MM.1S (cell line): ENCODE results near the gene XPC.
A peak's percentile ranks its signal among the peaks of the same experiment; 100 is the strongest.
"Not testable (repeated sequence)": the region's sequence is repeated elsewhere in the genome, so short reads cannot be mapped to it uniquely, and the experiment has no call there.

Source experiments
- DNase-seq: peaks from one replicate; pipeline ENCODE4 v3.0.0-alpha.2; 2015
- H2AFZ ChIP-seq: fragments of 300-600 bp; sonication (generic); 2 replicates; pipeline ENCODE4 v1.6.0; 2016; ENCODE audit warnings: antibody characterized with exemption, low read length
- H3F3A ChIP-seq: fragments of 300-600 bp; sonication (generic); 2 replicates; pipeline ENCODE4 v1.6.1; 2016; ENCODE audit warnings: mild to moderate bottlenecking, antibody characterized with exemption, low read length, moderate library complexity, mixed read lengths; ENCODE audit not compliant: insufficient read depth
- H3K27ac ChIP-seq: fragments of 300-600 bp; sonication (generic); 2 replicates; pipeline ENCODE4 v1.5.1; 2016; ENCODE audit warnings: mild to moderate bottlenecking, low read length
- H3K27me3 ChIP-seq: fragments of 300-600 bp; sonication (generic); replicated peaks from 2 replicates; pipeline ENCODE4 v1.6.0; 2016; ENCODE audit warnings: low read length; ENCODE audit not compliant: insufficient read depth
- H3K36me3 ChIP-seq: fragments of 300-600 bp; sonication (generic); replicated peaks from 2 replicates; pipeline ENCODE4 v1.6.1; 2016; ENCODE audit warnings: mild to moderate bottlenecking, low read length, mixed read lengths; ENCODE audit not compliant: insufficient read depth
- H3K4me1 ChIP-seq: fragments of 300-600 bp; sonication (generic); 2 replicates; pipeline ENCODE4 v1.6.1; 2016; ENCODE audit warnings: low read length, mixed read lengths
- H3K4me2 ChIP-seq: fragments of 300-600 bp; sonication (generic); 2 replicates; pipeline ENCODE4 v1.6.0; 2016; ENCODE audit warnings: low read depth, low read length
- H3K4me3 ChIP-seq: fragments of 300-600 bp; sonication (generic); 2 replicates; pipeline ENCODE4 v1.5.1; 2016; ENCODE audit warnings: low read length, mixed read lengths
- H3K79me2 ChIP-seq: fragments of 300-600 bp; sonication (generic); 2 replicates; pipeline ENCODE4 v1.6.1; 2016; ENCODE audit warnings: mixed run types, low read length, mixed read lengths
- H3K9ac ChIP-seq: fragments of 300-600 bp; sonication (generic); 2 replicates; pipeline ENCODE4 v1.6.1; 2016; ENCODE audit warnings: low read length, mixed read lengths
- H3K9me2 ChIP-seq: fragments of 300-600 bp; sonication (generic); replicated peaks from 2 replicates; pipeline ENCODE4 v1.6.1; 2016; ENCODE audit warnings: mild to moderate bottlenecking, low read length, mixed read lengths; ENCODE audit not compliant: insufficient read depth
- H3K9me3 ChIP-seq: fragments of 300-600 bp; sonication (generic); replicated peaks from 2 replicates; pipeline ENCODE4 v1.6.1; 2016; ENCODE audit warnings: mild to moderate bottlenecking, low read length, mixed read lengths; ENCODE audit not compliant: insufficient read depth
- H4K20me1 ChIP-seq: fragments of 300-600 bp; sonication (generic); 2 replicates; pipeline ENCODE4 v1.6.1; 2016; ENCODE audit warnings: mild to moderate bottlenecking, low read length, moderate library complexity, mixed read lengths; ENCODE audit not compliant: insufficient read depth
- CTCF ChIP-seq: fragments of 300-600 bp; sonication (generic); IDR thresholded peaks from 2 replicates; pipeline ENCODE4 v1.5.1; 2016; ENCODE audit warnings: antibody characterized with exemption, low read length, mixed read lengths
- EZH2 ChIP-seq: fragments of 300-600 bp; sonication (generic); optimal IDR thresholded peaks from 2 replicates; pipeline ENCODE3; 2017; ENCODE audit warnings: low read depth, mild to moderate bottlenecking, antibody characterized with exemption, low read length, mixed read lengths
- EZH2phosphoT487 ChIP-seq: fragments of 300-600 bp; sonication (generic); IDR thresholded peaks from 2 replicates; pipeline ENCODE4 v1.6.1; 2018; ENCODE audit warnings: antibody characterized with exemption, low read length

Gene XPC

GRCh38 chr3:14178247-14179113, at the start of gene XPC, which contains the start of gene LSM3:
XPC (minus strand) TSS chr3:14178601; CDS start chr3:14178568, 33 bp downstream.
LSM3 (plus strand) TSS chr3:14178817; CDS start chr3:14178861, 44 bp downstream.
- TF ChIP-seq EZH2phosphoT487 (no peak), EZH2 (no peak), CTCF (no peak)
- H3K9me3 ChIP-seq, result no peaks in the 10 kb centered on the region
- no peaks in the 10 kb centered on the region for H3K9me2 ChIP-seq
- peak within 1 kb of the TSS; percentile 85 for H3K9ac ChIP-seq
- peak within 1 kb of the TSS; percentile 60; the same call in 1 of the 2 replicates for H3K27ac ChIP-seq
- H3K79me2 ChIP-seq, result peaks cover 74% of the 10 kb centered on the region
- H3K36me3 ChIP-seq, result peaks cover 6% of the 10 kb centered on the region; the same call in 1 of the 2 replicates
- peaks cover 30% of the 10 kb centered on the region for H3K4me1 ChIP-seq
- peak; percentile 99 for DNase-seq
- peak within 1 kb of the TSS; percentile 87 for H2AFZ ChIP-seq
- H3K27me3 ChIP-seq, result no peaks in the 10 kb centered on the region
- H4K20me1 ChIP-seq, result no peaks in the 10 kb centered on the region
- peak within 1 kb of the TSS; percentile 87 for H3K4me3 ChIP-seq
- peak within 1 kb of the TSS; percentile 95 for H3K4me2 ChIP-seq
- H3F3A ChIP-seq, result peaks cover 12% of the 10 kb centered on the region

- no peak overlapping the region for H3K27ac ChIP-seq
- no peaks in the 10 kb centered on the region for H3K27me3 ChIP-seq
- DNase-seq, result no peak
- H3K36me3 ChIP-seq, result no peaks in the 10 kb centered on the region
- H3F3A ChIP-seq, result no peaks in the 10 kb centered on the region
- no peaks in the 10 kb centered on the region for H4K20me1 ChIP-seq
- no peak overlapping the region for H3K4me3 ChIP-seq
- H3K9ac ChIP-seq, result no peak overlapping the region
- H3K4me1 ChIP-seq, result no peaks in the 10 kb centered on the region
- H2AFZ ChIP-seq, result no peak overlapping the region
- no peak overlapping the region for H3K4me2 ChIP-seq
- H3K9me2 ChIP-seq, result no peaks in the 10 kb centered on the region
- H3K79me2 ChIP-seq, result no peaks in the 10 kb centered on the region
- TF ChIP-seq EZH2, result no peak
- no peaks in the 10 kb centered on the region for H3K9me3 ChIP-seq
Measured at GRCh38 chr3:14227856-14228255, 49.5 kb upstream of the XPC start.

GRCh38 chr3:14226351-14226750, 48.0 kb upstream of the XPC start:
- H3K4me2 ChIP-seq, H2AFZ ChIP-seq, H3K9ac ChIP-seq, H3K27me3 ChIP-seq, H3K4me3 ChIP-seq, H3K9me3 ChIP-seq, H4K20me1 ChIP-seq, H3F3A ChIP-seq, H3K9me2 ChIP-seq, H3K4me1 ChIP-seq, H3K27ac ChIP-seq, H3K79me2 ChIP-seq, DNase-seq, H3K36me3 ChIP-seq: not testable (repeated sequence)

GRCh38 chr3:14225421-14225820, 47.0 kb upstream of the XPC start:
- Histone ChIP-seq H3K36me3 (no peaks in the 10 kb centered on the region), H3F3A (no peaks in the 10 kb centered on the region), H3K27me3 (no peaks in the 10 kb centered on the region), H3K9me2 (no peaks in the 10 kb centered on the region), H3K79me2 (no peaks in the 10 kb centered on the region), H4K20me1 (no peaks in the 10 kb centered on the region), H3K4me3 (no peak overlapping the region), H3K9ac (no peak overlapping the region), H3K9me3 (no peaks in the 10 kb centered on the region), H3K27ac (no peak overlapping the region), H3K4me2 (no peak overlapping the region), H2AFZ (no peak overlapping the region), H3K4me1 (no peaks in the 10 kb centered on the region)
- no peak for TF ChIP-seq EZH2phosphoT487
- no peak for TF ChIP-seq CTCF
- no peak for TF ChIP-seq EZH2
- DNase-seq, result no peak
